IPS-NIHi7 (cell line): ENCODE results near the gene IL17RE.
"Not testable (repeated sequence)": the region's sequence is repeated elsewhere in the genome, so short reads cannot be mapped to it uniquely, and the experiment has no call there.

Source experiments
- DNase-seq: peaks from one replicate; pipeline ENCODE4 v3.0.0; 2012; ENCODE audit warnings: mixed read lengths; ENCODE audit errors: extremely low spot score

Gene IL17RE

DNA sequence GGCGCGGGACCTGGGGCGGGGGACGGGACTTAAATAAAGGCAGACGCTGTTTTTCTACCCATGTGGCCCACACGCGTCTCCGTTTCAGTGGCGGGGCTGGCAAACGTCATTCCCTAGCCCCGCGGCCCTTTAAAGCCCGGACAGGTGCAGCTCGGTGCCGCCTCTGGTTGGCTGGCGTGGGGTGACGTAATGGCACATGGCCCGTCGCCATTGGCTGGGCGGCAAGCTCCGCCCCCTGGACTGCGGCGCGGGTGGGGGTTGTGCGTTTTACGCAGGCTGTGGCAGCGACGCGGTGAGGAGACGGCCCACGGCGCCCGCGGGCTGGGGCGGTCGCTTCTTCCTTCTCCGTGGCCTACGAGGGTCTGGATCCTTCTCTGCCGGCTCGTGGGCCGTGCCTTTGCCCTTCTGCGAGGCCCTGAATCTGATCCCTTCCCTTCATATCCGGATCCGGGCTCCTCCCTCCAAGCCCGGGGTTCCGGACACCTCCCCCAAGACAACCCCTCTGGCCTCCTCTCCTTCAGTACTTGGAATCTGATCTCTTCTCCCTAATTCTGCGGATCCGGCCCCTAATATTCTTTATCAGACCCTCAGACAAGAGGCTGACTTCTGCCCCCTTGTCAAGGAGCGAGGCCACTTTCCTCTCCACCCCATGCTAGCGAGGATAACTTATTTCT, 31.1 kb downstream of the IL17RE start, which contains the start of gene CRELD1:
TSS of gene CRELD1 (plus strand) at position 274 of the 674 bp plus-strand sequence. CDS start 605 bp downstream, outside the sequence.
- DNase-seq = peak; percentile 92

DNA sequence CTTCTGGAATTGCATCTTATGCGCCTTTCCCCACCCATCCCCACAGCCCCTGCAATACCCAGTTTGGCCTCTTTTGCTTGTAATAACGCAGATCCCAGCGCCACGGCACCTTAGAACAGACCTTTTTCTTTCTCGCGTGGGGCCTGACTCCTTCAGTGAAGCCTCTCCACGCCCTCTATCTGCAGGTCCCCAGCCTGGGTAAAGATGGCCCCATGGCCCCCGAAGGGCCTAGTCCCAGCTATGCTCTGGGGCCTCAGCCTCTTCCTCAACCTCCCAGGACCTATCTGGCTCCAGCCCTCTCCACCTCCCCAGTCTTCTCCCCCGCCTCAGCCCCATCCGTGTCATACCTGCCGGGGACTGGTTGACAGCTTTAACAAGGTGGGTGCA, 31.6 kb downstream of the IL17RE start:
- no peak for DNase-seq

DNA sequence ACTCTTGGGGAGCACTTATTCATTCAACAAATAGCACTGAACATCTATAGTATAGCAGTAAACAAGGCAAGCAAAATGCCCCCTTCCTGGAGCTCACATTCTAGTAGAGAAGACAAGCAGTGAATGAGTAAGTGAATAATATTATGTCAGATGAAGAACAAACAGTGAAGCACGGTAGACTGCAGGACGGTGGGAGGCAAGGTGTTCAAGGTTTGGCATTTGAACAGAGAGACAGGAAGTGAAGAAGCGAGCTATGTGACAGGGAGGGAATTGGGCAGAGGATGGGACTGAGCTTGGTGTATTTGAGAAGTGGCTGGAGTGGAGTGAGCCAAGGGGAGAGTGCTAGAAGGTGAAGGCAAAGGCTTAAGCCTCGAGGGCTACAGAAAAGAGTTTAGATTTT, 32.3 kb downstream of the IL17RE start:
- DNase-seq = no peak

DNA sequence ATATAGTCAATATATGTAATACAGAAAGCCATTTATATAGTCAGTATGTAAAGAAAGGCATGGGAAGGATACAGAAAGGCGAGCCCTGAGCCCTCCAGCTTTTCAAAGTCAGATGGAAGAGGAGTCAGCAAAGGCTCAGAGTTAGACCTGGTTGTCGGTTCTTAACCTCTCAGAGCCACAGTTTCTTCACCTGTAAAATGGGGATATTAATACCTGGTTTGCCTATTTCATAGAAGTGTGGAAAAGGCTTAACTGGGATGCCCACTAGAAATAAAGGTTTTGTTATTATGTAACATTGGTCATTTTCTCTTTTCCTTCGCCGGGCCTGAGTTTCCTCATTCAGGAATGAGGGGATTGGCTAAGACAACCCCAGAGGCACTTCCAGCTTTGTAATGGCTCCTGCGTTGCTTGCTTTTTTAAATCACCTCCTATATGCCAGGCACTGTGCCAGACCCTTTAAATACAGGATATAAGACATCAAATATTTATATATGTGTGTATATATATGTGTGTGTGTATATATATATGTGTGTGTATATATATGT, 33.4 kb downstream of the IL17RE start:
- DNase-seq = no peak

DNA sequence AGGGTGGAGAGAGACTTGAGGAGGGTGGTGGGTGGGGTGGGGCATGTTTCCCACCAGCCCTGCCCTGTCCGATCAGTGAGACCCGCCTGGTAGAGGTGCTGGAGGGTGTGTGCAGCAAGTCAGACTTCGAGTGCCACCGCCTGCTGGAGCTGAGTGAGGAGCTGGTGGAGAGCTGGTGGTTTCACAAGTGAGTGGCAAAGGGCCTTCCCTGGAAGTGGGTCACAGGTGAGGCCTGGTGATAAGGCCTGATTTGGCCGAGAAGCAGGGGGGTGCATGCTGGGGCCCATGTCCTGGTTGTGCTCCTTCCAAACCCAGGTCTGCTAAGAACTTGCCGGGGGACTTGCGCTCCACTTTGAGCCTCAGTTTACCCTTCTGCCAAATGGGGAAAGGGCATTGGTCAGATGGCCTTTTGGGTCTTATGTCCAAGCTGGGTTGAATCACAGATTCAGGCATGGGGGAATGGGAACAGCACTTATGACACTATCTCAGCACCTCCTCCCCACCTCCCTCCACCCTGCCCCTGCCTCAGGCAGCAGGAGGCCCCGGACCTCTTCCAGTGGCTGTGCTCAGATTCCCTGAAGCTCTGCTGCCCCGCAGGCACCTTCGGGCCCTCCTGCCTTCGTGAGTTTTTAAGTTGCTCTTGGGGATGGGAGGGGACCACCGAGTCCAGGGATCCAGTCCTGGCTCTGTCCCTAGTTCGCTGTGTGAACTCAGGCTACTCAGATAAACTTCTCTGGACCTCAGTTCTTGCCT, 35.0 kb downstream of the IL17RE start:
- DNase-seq = no peak

DNA sequence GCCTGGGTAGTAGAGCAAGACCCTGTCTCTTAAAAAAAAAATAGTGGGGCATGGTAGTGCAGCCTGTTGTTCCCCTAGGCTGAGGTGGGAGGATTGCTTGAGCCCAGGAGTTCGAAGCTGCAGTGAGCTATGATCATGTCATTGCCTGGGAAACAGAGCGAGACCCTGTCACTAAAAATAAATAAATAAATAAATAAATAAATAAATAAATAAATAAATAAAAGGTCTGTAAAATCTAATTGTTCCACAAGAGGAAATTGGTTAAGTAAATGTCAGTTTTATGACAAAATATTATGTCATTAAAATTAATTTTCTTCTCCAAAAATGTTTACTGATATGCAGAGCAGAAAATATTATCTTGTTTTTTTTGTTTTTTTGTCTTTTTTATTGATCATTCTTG, 36.3 kb downstream of the IL17RE start:
- DNase-seq = no peak

DNA sequence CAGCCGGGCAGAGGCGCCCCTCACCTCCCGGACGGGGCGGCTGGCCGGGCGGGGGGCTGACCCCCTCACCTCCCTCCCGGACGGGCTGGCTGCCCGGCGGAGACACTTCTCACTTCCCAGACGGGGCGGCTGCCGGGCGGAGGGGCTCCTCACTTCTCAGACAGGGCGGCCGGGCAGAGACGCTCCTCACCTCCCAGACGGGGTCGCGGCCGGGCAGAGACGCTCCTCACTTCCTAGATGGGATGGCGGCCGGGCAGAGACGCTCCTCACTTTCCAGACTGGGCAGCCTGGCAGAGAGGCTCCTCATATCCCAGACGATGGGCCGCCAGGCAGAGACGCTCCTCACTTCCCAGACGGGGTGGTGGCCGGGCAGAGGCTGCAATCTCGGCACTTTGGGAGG, 37.3 kb downstream of the IL17RE start:
- DNase-seq = not testable (repeated sequence)

DNA sequence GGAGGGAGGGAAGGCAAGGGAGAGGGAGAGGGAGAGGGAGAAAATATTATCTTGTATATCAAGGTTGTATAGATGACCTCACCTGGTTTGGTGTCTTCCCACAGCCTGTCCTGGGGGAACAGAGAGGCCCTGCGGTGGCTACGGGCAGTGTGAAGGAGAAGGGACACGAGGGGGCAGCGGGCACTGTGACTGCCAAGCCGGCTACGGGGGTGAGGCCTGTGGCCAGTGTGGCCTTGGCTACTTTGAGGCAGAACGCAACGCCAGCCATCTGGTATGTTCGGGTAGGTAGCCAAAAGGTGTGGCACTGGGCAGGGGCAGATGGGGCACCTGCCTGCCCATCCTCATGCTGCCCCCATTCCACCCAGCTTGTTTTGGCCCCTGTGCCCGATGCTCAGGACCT, 38.1 kb downstream of the IL17RE start:
- no peak for DNase-seq

DNA sequence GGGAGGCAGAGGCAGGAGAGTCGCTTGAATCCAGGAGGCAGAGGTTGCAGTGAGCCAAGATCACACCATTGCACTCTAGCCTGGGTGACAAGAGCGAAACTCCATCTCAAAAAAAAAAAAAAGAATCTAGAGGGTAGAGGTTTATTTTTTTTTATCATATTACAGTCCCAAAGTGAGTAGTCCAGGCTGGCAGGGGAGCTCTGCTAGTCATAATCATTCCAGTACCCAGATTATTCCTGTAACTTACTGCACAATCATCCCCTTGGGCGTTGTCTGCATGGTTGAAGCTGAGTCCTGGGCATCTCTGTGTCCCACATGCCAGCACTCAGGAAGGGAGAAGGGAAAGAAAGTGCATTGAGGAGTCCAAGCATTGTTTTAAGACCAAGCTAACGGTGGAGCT, 39.5 kb downstream of the IL17RE start:
- no peak for DNase-seq

DNA sequence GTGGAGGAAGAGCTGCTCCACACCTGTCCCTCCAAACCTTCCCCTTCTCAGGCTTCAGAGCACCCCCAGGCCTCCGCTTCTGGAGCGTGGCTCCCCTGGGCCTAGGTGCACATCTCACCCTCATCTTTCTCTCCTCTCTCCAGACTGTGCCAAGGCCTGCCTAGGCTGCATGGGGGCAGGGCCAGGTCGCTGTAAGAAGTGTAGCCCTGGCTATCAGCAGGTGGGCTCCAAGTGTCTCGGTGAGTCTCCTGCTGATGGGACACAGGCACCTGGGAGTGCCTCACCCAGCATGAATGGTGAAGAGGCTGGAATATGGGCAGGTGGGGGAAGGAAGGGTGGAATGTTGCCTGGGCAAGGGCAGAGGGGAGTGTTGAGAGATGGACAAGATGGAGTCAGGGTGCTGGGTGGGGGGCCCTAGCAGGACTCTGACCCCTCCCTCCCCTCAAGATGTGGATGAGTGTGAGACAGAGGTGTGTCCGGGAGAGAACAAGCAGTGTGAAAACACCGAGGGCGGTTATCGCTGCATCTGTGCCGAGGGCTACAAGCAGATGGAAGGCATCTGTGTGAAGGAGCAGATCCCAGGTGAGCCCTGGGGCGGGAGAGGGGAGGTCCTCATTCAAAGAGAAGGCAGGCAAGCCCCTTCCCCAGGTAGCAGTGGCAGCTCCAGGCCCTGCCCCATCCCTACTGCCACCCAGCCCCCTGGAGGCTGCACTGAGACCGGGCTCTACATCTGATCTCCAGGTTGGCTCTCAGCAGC, 40.5 kb downstream of the IL17RE start:
- no peak for DNase-seq

DNA sequence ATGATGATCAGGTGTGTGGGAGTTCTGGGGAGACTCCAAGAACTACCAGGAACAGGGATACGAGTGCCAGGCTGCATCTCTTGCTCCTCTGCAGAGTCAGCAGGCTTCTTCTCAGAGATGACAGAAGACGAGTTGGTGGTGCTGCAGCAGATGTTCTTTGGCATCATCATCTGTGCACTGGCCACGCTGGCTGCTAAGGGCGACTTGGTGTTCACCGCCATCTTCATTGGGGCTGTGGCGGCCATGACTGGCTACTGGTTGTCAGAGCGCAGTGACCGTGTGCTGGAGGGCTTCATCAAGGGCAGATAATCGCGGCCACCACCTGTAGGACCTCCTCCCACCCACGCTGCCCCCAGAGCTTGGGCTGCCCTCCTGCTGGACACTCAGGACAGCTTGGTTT, 41.6 kb downstream of the IL17RE start:
- no peak for DNase-seq

DNA sequence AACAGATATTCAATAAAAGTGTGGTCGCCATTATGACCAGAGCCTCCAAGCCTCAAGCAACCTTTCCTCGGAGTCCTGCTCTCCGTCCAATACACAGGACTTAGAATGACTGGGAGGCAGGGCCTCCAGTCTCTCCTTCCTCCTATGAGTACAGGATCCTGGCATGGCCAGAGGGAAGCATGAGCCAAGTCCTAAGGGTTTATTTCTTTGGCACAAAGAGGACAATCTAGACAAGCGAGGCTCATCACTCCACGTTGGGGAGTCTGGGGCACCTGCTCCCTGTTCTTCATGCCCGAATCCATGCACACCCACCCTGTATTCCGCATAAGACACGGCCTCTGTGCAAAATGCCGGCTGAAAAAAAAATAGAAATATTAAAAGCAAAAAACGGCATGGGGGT, 42.7 kb downstream of the IL17RE start:
- no peak for DNase-seq

DNA sequence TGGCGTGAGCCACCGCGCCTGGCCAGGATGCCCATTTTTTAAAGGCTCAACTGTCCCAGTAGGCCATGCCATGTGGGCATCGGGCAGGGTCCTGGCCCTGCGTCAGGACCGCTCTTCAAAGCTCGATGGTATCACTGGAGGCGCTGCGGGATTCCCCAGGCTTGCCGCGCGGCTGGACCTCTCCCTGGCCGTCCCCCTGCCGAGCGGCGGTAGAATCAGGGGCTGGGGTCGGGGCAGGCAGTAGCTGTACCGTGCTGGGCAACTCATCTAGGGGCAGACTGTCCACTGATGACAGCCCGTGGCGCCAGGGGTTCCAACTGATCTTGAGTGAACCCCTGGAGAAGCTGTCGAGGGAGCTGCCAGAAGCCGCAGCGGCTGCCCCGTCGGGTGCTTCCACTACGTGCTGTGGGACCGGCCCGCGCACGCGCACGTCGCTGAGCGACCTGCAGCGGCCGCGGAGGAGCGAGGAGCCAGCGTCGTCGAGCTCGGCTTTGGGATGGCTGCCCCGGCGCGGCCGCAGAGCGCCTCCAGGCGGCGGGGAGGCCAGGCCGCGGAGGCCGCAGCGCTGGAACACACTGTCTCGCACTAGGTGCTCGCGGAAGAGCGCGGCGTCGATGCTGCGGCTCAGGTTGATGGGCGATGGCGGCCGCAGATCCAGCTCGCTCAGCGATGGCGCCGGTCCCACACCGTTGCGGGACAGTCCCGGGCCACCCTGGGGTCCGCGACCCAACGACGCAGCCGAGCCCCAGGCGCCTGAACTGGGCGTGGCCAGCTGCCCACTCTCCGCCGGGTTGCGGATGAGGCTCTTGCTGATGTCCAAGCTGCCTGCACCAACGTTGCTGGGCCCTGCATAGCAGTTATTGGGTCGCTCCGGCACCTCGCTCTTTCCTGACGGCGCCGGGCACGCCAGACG, 43.7 kb downstream of the IL17RE start:
- DNase-seq = peak; percentile 92

DNA sequence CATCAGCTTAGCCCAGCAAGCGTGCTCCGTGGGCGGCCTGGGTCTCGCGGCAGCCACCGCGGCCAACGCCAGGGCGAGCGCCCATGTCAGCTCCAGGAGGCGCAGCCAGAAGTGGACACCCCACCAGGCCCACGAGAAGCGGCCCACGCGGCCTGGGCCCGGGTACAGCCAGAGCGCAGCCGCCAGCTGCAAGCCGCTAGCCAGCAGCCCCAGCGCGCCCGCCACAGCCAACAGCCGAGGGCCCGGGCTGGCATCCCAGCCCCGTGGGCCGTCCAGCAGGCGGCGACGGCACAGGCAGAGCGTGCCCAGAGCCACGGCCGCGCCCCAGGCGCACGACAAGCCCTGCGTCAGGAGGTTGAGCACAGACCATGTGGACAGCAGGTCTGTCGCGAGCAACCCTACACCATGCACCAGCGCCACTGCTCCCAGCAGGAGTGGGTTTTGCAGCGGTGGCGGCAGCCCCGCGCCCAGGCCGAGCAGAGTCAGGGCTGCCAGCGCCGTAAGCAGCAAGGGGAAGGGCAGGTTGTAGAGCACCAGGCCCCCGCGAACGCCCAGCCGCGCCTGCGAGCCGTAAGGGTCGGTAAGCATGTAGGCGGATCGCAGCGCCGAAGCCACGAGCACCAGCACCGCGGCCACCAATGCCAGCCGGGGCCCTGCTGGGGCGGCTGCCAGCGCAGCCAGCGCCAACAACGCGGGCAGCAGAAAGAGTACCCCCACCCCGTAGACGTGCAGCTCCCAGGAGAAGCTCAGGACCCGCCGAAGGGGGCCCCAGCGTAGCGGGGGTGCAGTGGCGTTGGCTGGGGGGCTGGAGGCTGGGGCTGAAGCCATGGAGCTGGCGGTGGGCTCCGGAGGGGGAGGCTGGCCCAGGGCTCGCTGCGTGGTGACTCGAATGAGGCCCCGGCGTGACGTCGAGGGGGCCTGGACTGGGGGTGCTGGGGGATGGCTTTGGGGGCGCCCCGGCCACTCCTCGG, 44.7 kb downstream of the IL17RE start:
- DNase-seq = peak; percentile 71

DNA sequence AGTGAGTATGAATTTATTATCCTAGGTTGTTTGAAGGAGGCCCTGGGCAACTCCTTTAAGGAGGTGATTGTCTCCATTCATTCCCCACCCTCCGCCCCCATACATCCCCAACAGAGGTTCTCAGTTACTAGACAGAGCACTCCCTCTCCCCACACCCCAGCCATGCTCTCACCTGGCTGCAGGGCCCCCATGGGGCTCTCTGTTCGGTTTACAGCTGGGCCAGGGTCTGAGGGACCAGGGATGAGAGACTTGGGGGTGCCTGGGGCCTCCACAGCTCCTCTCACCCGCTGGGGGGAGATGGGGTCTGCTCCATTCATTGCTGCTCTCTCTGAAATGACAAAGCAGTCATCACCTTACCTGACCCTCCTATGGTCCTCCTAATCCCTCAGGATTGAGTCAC, 45.9 kb downstream of the IL17RE start:
- DNase-seq = no peak

DNA sequence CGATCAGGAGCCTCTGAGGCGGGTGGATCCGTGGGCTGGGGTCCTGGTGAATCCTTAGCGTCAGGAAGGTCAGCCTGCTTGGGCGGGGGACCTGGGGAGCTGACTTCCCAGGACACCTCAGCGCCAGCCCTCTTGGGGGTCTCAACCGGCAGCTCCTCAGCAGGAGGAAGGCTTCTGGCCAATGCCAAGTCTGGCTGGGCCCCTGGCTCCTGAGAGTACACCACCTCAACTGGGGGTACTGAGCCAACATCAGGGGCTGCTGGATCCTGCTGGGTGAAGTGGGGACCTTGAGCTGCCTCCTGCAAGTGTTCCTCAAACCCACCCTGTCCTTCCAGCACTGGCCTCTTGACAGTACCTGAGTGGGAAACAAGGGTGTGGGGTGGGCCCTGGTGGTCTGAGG, 46.5 kb downstream of the IL17RE start:
- DNase-seq = no peak

DNA sequence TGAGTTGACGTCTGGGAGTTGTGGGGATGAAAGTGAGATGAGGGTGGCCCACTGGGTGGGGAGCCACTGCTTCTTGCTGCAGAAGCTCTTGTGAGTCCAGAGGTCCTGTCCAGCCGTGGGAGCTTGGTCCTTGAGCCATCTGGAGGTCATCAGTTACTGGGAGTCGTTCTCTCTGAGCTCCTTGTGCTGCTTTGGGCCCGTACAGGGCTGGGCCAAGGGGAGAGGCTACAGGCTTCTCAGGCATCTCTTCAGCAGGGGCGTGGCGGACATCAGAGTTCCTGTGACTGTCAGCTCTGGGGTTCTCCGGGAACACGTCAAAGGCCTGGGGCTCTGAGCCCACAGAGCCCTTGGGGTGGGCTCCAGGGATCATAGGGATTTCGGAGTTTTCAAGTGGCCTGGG, 47.0 kb downstream of the IL17RE start:
- DNase-seq = no peak

DNA sequence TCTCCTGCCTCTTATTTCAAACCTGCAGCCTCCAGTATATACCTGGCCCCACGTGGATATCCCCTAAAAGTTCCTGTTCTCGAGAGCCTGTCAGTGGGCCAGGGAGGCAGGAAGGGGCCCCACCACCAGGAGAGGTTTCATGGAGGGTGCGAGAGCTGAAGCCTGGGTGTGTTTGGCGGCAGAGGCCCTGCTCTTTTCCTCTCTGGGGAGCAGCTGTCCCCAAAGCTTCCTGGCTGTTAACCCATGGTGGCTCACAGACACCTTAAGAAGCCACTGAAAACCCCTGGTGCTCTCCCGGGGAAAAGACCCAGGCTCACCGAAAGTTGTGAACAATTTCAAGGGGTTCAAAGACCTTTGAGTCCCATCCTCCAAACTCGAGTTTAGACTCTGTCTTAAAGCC, 48.5 kb downstream of the IL17RE start:
- DNase-seq = no peak

DNA sequence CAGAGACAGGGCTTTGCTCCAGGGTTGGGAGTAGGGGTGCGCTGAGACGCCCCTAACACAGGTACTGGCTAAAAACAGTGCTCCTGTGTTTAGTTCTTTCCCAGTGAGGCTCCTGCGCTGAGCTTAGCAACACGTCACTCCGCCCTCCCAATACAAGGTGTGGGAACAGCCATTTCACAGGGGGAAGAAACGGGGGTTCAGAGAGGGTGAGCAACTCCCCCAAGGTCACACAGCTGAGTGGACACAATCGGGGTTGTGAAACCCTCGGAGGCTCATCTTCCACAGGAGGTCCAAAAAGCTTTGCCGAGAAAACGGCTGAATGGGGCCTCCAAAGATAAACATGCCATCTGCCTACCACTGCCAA, 48.9 kb downstream of the IL17RE start:
- DNase-seq = no peak
